Measurements from ENCODE around the gene VPS39. TPM values are rescaled to one million over a fixed set of nuclear protein-coding genes. Genes with fewer than 3 reads are reported as not detected.

Gene VPS39
- total RNA-seq, 2 experiments from 2014 or later = 61.0 to 65.7 TPM

DNA sequence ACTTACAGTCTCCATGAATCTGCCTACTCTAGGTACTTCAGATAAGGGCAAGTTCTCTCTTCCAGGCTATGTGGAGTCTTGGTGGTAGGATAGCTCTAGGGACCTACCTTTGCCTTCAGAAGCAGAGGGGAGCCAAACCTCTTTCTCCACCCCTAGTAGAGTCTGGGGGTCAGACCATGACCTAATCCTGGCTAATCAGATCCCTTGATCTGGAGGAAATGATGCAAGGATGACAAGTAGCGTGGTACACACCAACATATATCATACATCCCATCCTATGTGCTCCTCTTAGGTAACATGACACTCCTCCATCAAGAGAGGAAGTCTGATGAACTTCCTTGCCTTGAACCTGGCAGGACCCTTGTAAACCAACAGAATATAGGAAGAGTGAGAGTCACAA is 36.3 kb downstream of the VPS39 start:
- DNase-seq (no peak), ATAC-seq (no peak)
- Mint-ChIP-seq H3K9me3 (ENCODE audit: insufficient read depth) (no peaks in the 10 kb centered on the region), H3K36me3 (ENCODE audit: low read depth) (peaks cover 64% of the 10 kb centered on the region), H3K27me3 (ENCODE audit: low read depth) (no peaks in the 10 kb centered on the region), H3K4me3 (no peak overlapping the region), H3K4me1 (ENCODE audit: low read depth) (peaks cover 17% of the 10 kb centered on the region), H3K27ac (peak overlapping the region; percentile 39)
- ChIA-PET CTCF (interaction anchor here (1.2 kb wide), 1 partner anchor 183 kb away, joined by 3 read pairs; no protein-coding TSS in a partner anchor), POLR2A (no interaction called here)

DNA sequence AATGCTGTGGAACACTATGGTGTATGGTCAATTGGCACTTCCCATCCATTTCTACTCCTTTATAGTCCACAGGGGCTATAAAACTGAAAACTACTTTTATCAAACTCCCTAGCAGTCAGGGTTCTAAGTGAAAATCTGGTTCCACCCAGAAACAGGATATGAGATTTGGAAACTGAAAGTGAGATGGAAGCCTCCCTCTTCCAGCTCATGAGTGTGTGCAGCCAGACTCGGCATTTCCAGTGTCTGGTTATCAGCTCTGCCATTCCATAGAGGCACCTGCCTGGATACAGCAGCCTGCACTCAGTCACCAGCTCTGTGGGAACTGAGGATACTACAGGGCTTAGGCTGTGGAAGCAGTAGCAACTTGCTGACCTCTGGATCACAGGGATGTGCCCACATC is 37.0 kb downstream of the VPS39 start:
- CTCF ChIA-PET = interaction anchor here (1.2 kb wide), 1 partner anchor 182 kb away, joined by 3 read pairs; no protein-coding TSS in a partner anchor
- no peak overlapping the region for H3K4me3 Mint-ChIP-seq
- H3K36me3 Mint-ChIP-seq (ENCODE audit: low read depth) = peaks cover 70% of the 10 kb centered on the region
- no peaks in the 10 kb centered on the region for H3K9me3 Mint-ChIP-seq (ENCODE audit: insufficient read depth)
- no peak for DNase-seq
- H3K27me3 Mint-ChIP-seq (ENCODE audit: low read depth) = no peaks in the 10 kb centered on the region
- H3K27ac Mint-ChIP-seq = no peak overlapping the region
- peak; percentile 36 for ATAC-seq
- POLR2A ChIA-PET = no interaction called here
- H3K4me1 Mint-ChIP-seq (ENCODE audit: low read depth) = peaks cover 17% of the 10 kb centered on the region

- no peaks in the 10 kb centered on the region for H3K27me3 Mint-ChIP-seq (ENCODE audit: low read depth)
- H3K9me3 Mint-ChIP-seq (ENCODE audit: insufficient read depth) = no peaks in the 10 kb centered on the region
- ChIA-PET POLR2A (no interaction called here), CTCF (no interaction called here)
- H3K4me3 Mint-ChIP-seq = no peak overlapping the region
- no peak overlapping the region for H3K27ac Mint-ChIP-seq
- ATAC-seq (no peak), DNase-seq (no peak)
- peaks cover 7% of the 10 kb centered on the region for H3K4me1 Mint-ChIP-seq (ENCODE audit: low read depth)
- peaks cover 71% of the 10 kb centered on the region for H3K36me3 Mint-ChIP-seq (ENCODE audit: low read depth)
Observed at GRCh38 chr15:42166225-42166940, 41.7 kb downstream of the VPS39 start.

GRCh38 chr15:42165106-42165505 is 43.0 kb downstream of the VPS39 start:
- no peak for ATAC-seq
- CTCF ChIA-PET = no interaction called here
- Mint-ChIP-seq H3K27me3 (ENCODE audit: low read depth) (no peaks in the 10 kb centered on the region), H3K36me3 (ENCODE audit: low read depth) (peaks cover 64% of the 10 kb centered on the region), H3K27ac (no peak overlapping the region), H3K4me1 (ENCODE audit: low read depth) (no peaks in the 10 kb centered on the region), H3K4me3 (no peak overlapping the region), H3K9me3 (ENCODE audit: insufficient read depth) (no peaks in the 10 kb centered on the region)
- POLR2A ChIA-PET = no interaction called here
- DNase-seq = no peak

GRCh38 chr15:42163947-42164550 is 44.1 kb downstream of the VPS39 start:
- no peak overlapping the region for H3K4me3 Mint-ChIP-seq
- no peaks in the 10 kb centered on the region for H3K9me3 Mint-ChIP-seq (ENCODE audit: insufficient read depth)
- H3K27ac Mint-ChIP-seq = no peak overlapping the region
- no peaks in the 10 kb centered on the region for H3K4me1 Mint-ChIP-seq (ENCODE audit: low read depth)
- ATAC-seq = no peak
- POLR2A ChIA-PET = no interaction called here
- no peak for DNase-seq
- H3K36me3 Mint-ChIP-seq (ENCODE audit: low read depth) = peaks cover 62% of the 10 kb centered on the region
- H3K27me3 Mint-ChIP-seq (ENCODE audit: low read depth) = no peaks in the 10 kb centered on the region
- CTCF ChIA-PET = interaction anchor here (1.3 kb wide), 1 partner anchor 174 kb away, joined by 3 read pairs; no protein-coding TSS in a partner anchor

- Mint-ChIP-seq H3K4me1 (ENCODE audit: low read depth) (no peaks in the 10 kb centered on the region), H3K27me3 (ENCODE audit: low read depth) (no peaks in the 10 kb centered on the region), H3K9me3 (ENCODE audit: insufficient read depth) (no peaks in the 10 kb centered on the region), H3K27ac (no peak overlapping the region), H3K36me3 (ENCODE audit: low read depth) (peaks cover 63% of the 10 kb centered on the region), H3K4me3 (no peak overlapping the region)
- ATAC-seq (no peak), DNase-seq (no peak)
- POLR2A ChIA-PET = no interaction called here
- CTCF ChIA-PET = interaction anchor here (1.3 kb wide), 1 partner anchor 174 kb away, joined by 3 read pairs; no protein-coding TSS in a partner anchor
Observed at GRCh38 chr15:42163291-42163690, 44.8 kb downstream of the VPS39 start.

DNA sequence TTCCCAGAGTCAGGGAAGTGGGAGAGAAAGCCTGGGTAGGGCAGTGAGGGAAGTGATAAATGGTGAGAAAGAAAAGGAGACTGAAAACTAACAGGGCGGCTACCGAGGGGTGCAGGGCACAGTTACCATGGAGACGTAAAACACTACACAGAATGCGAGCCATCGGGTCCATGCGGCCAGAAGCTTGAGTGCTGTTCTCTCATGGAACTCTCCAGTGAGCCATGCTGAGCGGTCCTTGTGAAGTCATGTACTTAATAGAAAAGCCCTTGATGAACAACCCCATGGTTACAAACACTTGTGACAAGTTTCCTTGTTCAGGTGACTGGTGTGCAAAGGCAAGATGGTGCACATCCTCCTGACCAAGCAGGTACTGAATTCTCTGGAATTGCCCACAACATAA is 48.0 kb downstream of the VPS39 start:
- no peak for DNase-seq
- Mint-ChIP-seq H3K27me3 (ENCODE audit: low read depth) (no peaks in the 10 kb centered on the region), H3K36me3 (ENCODE audit: low read depth) (peaks cover 37% of the 10 kb centered on the region), H3K4me3 (no peak overlapping the region), H3K27ac (no peak overlapping the region), H3K4me1 (ENCODE audit: low read depth) (no peaks in the 10 kb centered on the region), H3K9me3 (ENCODE audit: insufficient read depth) (no peaks in the 10 kb centered on the region)
- no peak for ATAC-seq
- CTCF ChIA-PET = no interaction called here
- POLR2A ChIA-PET = no interaction called here

GRCh38 chr15:42159381-42160015 is 48.6 kb downstream of the VPS39 start:
- Mint-ChIP-seq H3K36me3 (ENCODE audit: low read depth) (peaks cover 32% of the 10 kb centered on the region), H3K4me3 (no peak overlapping the region), H3K27ac (no peak overlapping the region), H3K9me3 (ENCODE audit: insufficient read depth) (no peaks in the 10 kb centered on the region), H3K27me3 (ENCODE audit: low read depth) (no peaks in the 10 kb centered on the region), H3K4me1 (ENCODE audit: low read depth) (no peaks in the 10 kb centered on the region)
- POLR2A ChIA-PET = no interaction called here
- no peak for ATAC-seq
- CTCF ChIA-PET = no interaction called here
- DNase-seq = no peak

GRCh38 chr15:42158941-42159340 is 49.2 kb downstream of the VPS39 start:
- Mint-ChIP-seq H3K27me3 (ENCODE audit: low read depth) (no peaks in the 10 kb centered on the region), H3K27ac (no peak overlapping the region), H3K9me3 (ENCODE audit: insufficient read depth) (no peaks in the 10 kb centered on the region), H3K36me3 (ENCODE audit: low read depth) (peaks cover 30% of the 10 kb centered on the region), H3K4me1 (ENCODE audit: low read depth) (no peaks in the 10 kb centered on the region), H3K4me3 (no peak overlapping the region)
- no peak for DNase-seq
- POLR2A ChIA-PET = no interaction called here
- no peak for ATAC-seq
- CTCF ChIA-PET = no interaction called here

DNA sequence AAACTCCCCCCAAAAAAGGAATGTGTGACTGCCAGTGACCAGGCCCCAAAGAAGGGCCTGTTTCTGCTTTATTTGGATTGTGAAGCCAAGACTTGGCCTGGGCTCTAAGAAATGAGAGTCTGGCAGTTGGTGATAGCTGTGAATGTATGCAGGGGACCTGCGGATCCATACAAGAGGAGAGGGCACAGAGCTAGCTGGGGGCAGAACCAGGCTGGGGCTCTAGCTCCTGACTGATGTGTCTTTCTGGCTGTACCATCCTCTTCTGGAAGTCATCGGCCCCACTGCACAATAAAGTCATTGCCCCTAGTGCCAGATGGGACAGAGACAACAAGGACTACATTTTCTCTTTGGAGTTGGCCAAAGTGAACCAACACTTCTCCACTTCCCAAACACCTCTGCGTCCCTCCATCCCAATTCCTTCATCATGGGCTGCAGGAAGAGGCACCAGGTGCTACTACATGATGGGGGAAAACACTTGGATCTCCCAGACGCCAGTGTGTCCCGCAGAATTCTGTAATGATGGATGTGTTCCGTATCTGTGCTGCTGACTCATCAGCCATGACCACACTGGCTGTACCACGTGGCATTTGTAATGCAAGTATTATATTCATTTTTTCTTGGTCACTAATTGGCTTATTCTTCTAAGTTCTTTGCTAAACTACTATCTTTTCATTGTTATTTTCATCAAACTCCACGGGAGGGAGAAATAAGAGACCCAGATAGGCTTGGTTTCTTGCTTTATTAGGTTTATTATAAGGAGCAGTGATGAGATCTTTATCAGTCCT is 49.9 kb downstream of the VPS39 start:
- DNase-seq (no peak), ATAC-seq (no peak)
- H3K36me3 Mint-ChIP-seq (ENCODE audit: low read depth) = peaks cover 23% of the 10 kb centered on the region
- ChIA-PET POLR2A (no interaction called here), CTCF (no interaction called here)
- H3K4me1 Mint-ChIP-seq (ENCODE audit: low read depth) = no peaks in the 10 kb centered on the region
- no peaks in the 10 kb centered on the region for H3K9me3 Mint-ChIP-seq (ENCODE audit: insufficient read depth)
- no peaks in the 10 kb centered on the region for H3K27me3 Mint-ChIP-seq (ENCODE audit: low read depth)
- H3K27ac Mint-ChIP-seq = no peak overlapping the region
- H3K4me3 Mint-ChIP-seq = no peak overlapping the region

GRCh38 chr15:42157381-42157780 is 50.7 kb downstream of the VPS39 start:
- no peak overlapping the region for H3K27ac Mint-ChIP-seq
- H3K4me1 Mint-ChIP-seq (ENCODE audit: low read depth) = no peaks in the 10 kb centered on the region
- no peaks in the 10 kb centered on the region for H3K27me3 Mint-ChIP-seq (ENCODE audit: low read depth)
- ChIA-PET CTCF (interaction anchor here (1.3 kb wide), 1 partner anchor 18 kb away, joined by 3 read pairs; no protein-coding TSS in a partner anchor), POLR2A (no interaction called here)
- no peaks in the 10 kb centered on the region for H3K9me3 Mint-ChIP-seq (ENCODE audit: insufficient read depth)
- no peak overlapping the region for H3K4me3 Mint-ChIP-seq
- DNase-seq (no peak), ATAC-seq (no peak)
- H3K36me3 Mint-ChIP-seq (ENCODE audit: low read depth) = peaks cover 16% of the 10 kb centered on the region

Measured in activated CD8-positive, alpha-beta T cell treated with anti-CD3 and anti-CD28 coated beads, Interleukin-2, amount 10 ng/mL, durations not matched to agents 7 days and 5 days (primary cell).